Motor neuron (in vitro differentiated cells): Measurements from ENCODE around the gene ACAA2. TPM values are rescaled to one million over a fixed set of nuclear protein-coding genes. Genes with fewer than 3 reads are reported as not detected.

Source experiments
- ATAC-seq, 8 experiments: fragments of 200-7000 bp; cut with Tn5 transposase; replicated peaks in 6 of 8; 2 replicates each; pipeline ENCODE4 v1.8.0; 2021; ENCODE audit warnings: mild to moderate bottlenecking in 8 of 8, moderate library complexity in 8 of 8
- H3K27ac ChIP-seq, 2 donors: fragments of 250-450 bp; sonication (Bioruptor Pico); 2 replicates each; pipeline ENCODE4 v1.9.0; 2021; ENCODE audit warnings: antibody characterized with exemption in 2 of 2, mild to moderate bottlenecking in 2 of 2, moderate library complexity in 1 of 2
- H3K4me1 ChIP-seq, 2 donors: fragments of 250-450 bp; sonication (Bioruptor Pico); replicated peaks in 1 of 2; 2 replicates each; pipeline ENCODE4 v1.6.1; 2021; ENCODE audit warnings: antibody characterized with exemption in 2 of 2, mild to moderate bottlenecking in 2 of 2, moderate library complexity in 1 of 2
- H3K4me3 ChIP-seq, 5 donors: fragments of 250-450 bp; sonication (Bioruptor Pico); 2 replicates each; pipeline ENCODE4 v1.9.0; 2021; ENCODE audit warnings: antibody characterized with exemption in 5 of 5, mild to moderate bottlenecking in 5 of 5, moderate library complexity in 4 of 5
- WGBS, 10 experiments: fragments of 450-650 bp; shearing (Covaris generic); methylation state at CpG; one replicate each; pipeline ENCODE4 v1.0.0; 2022; 5-methylcytosine and 5-hydroxymethylcytosine counted together
- in situ Hi-C, 9 experiments: fragments of 400-800 bp; cut with MboI; loops; one replicate each; pipeline ENCODE4 v1.15.0; 2021; ENCODE audit warnings: low sequenced_read_pairs in 9 of 9, low pct_unique_long_range_greater_than_20kb in 2 of 9; ENCODE audit not compliant: unreplicated experiment in 9 of 9
- total RNA-seq, 8 experiments: library from RNA; unstranded; fragments of 300-600 nt; gene quantifications; 2 replicates each; pipeline versions ENCODE4 v1.2.3 to v1.2.4, GENCODE V29; 2022

The ACAA2 gene
- total RNA-seq = 10 to 100 TPM; 27.0 to 59.1 (median 36.5) TPM

- in situ Hi-C loops = no loop called here
- peak within 1 kb of the TSS; percentile 79 to 87 for H3K27ac ChIP-seq
- 0 to 2% (median 0%) methylated on average over 5 to 14 of the region's 74 CpGs; no CpG with 5 or more reads in 6 of the 10 experiments for WGBS, 10 experiments
- peaks cover 15 to 17% of the 10 kb centered on the region in 2 donors for H3K4me1 ChIP-seq
- peak; percentile 87 to 93 (median 90) for ATAC-seq
- H3K4me3 ChIP-seq = peak within 1 kb of the TSS; percentile 66 to 84 (median 80)
Observed at GRCh38 chr18:49813319-49814146, at the start of gene ACAA2. Gene ACAA2, minus strand, starts transcription at chr18:49813533. Its CDS starts 49 bp downstream, at chr18:49813484.

GRCh38 chr18:49862656-49863385, 49.5 kb upstream of the ACAA2 start:
- in situ Hi-C loops = loop anchor here in 6 of 9 experiments (25.0 kb wide), 1 partner anchor 351 kb away; no protein-coding TSS in a partner anchor
- WGBS, 10 experiments = 28 to 100% (median 68%) methylated on average over 1 to 9 of the region's 13 CpGs; no CpG with 5 or more reads in 2 of the 10 experiments
- ATAC-seq = no peak
- Histone ChIP-seq H3K4me3 (no peak overlapping the region), H3K4me1 (peaks cover 0 to 4% of the 10 kb centered on the region in 2 donors), H3K27ac (no peak overlapping the region)

GRCh38 chr18:49861659-49862058, 48.3 kb upstream of the ACAA2 start:
- 0 to 70% (median 18%) methylated on average over 1 to 3 of the region's 3 CpGs; no CpG with 5 or more reads in 2 of the 10 experiments for WGBS, 10 experiments
- ATAC-seq = no peak
- H3K4me3 ChIP-seq = no peak overlapping the region
- H3K27ac ChIP-seq = no peak overlapping the region
- H3K4me1 ChIP-seq = peaks cover 0 to 4% of the 10 kb centered on the region in 2 donors
- in situ Hi-C loops = loop anchor here in 6 of 9 experiments (25.0 kb wide), 1 partner anchor 349 kb away; no protein-coding TSS in a partner anchor

- ATAC-seq = no peak
- in situ Hi-C loops = loop anchor here in 8 of 9 experiments (10.0 to 25.0 kb wide), 2 partner anchors 345 to 347 kb away; no protein-coding TSS in a partner anchor
- WGBS, 10 experiments = 83 to 92% (median 87%) methylated on average over 4 to 9 of the region's 12 CpGs; no CpG with 5 or more reads in 5 of the 10 experiments
- no peak overlapping the region for H3K27ac ChIP-seq
- peaks cover 0 to 4% of the 10 kb centered on the region in 2 donors for H3K4me1 ChIP-seq
- no peak overlapping the region for H3K4me3 ChIP-seq
Observed at GRCh38 chr18:49859725-49860124, 46.4 kb upstream of the ACAA2 start.

- no peak overlapping the region for H3K4me3 ChIP-seq
- 6 to 67% (median 27%) methylated on average over 2 to 6 of the region's 6 CpGs; no CpG with 5 or more reads in 5 of the 10 experiments for WGBS, 10 experiments
- H3K27ac ChIP-seq = no peak overlapping the region
- ATAC-seq = peak; percentile 10 to 50 (median 20)
- in situ Hi-C loops = loop anchor here in 8 of 9 experiments (10.0 to 25.0 kb wide), 2 partner anchors 344 to 347 kb away; no protein-coding TSS in a partner anchor
- H3K4me1 ChIP-seq = peaks cover 0 to 4% of the 10 kb centered on the region in 2 donors
Observed at GRCh38 chr18:49859021-49859359, 45.7 kb upstream of the ACAA2 start.

GRCh38 chr18:49858309-49859020, 45.1 kb upstream of the ACAA2 start:
- in situ Hi-C loops = loop anchor here in 8 of 9 experiments (10.0 to 25.0 kb wide), 2 partner anchors 344 to 346 kb away; no protein-coding TSS in a partner anchor
- ATAC-seq = peak; percentile 70 to 94 (median 86)
- WGBS, 10 experiments = 0 to 100% (median 69%) methylated on average over 1 to 8 of the region's 11 CpGs; no CpG with 5 or more reads in 4 of the 10 experiments

GRCh38 chr18:49857708-49858107, 44.4 kb upstream of the ACAA2 start:
- Histone ChIP-seq H3K4me3 (no peak overlapping the region), H3K4me1 (peaks cover 0 to 4% of the 10 kb centered on the region in 2 donors), H3K27ac (no peak overlapping the region)
- in situ Hi-C loops = loop anchor here in 8 of 9 experiments (10.0 to 25.0 kb wide), 2 partner anchors 343 to 345 kb away; no protein-coding TSS in a partner anchor
- ATAC-seq = no peak
- 0 to 100% (median 82%) methylated on average over 1 to 3 of the region's 3 CpGs; no CpG with 5 or more reads in 4 of the 10 experiments for WGBS, 10 experiments

More at GRCh38 chr18:49858309-49859020, 45.1 kb upstream of the ACAA2 start:
- no peak overlapping the region for H3K27ac ChIP-seq
- no peak overlapping the region for H3K4me3 ChIP-seq
- peaks cover 0 to 4% of the 10 kb centered on the region in 2 donors for H3K4me1 ChIP-seq

GRCh38 chr18:49856496-49856895, 43.2 kb upstream of the ACAA2 start:
- in situ Hi-C loops = loop anchor here in 8 of 9 experiments (10.0 to 25.0 kb wide), 2 partner anchors 342 to 344 kb away; no protein-coding TSS in a partner anchor
- H3K27ac ChIP-seq = no peak overlapping the region
- peaks cover 0 to 4% of the 10 kb centered on the region in 2 donors for H3K4me1 ChIP-seq
- H3K4me3 ChIP-seq = no peak overlapping the region
- WGBS, 10 experiments = 67 to 100% (median 93%) methylated on average over 1 to 2 of the region's 6 CpGs; no CpG with 5 or more reads in 2 of the 10 experiments
- no peak for ATAC-seq

- no peak overlapping the region for H3K27ac ChIP-seq
- in situ Hi-C loops = loop anchor here in 8 of 9 experiments (10.0 to 25.0 kb wide), 2 partner anchors 341 to 344 kb away; no protein-coding TSS in a partner anchor
- 57 to 100% (median 100%) methylated on average over 1 to 4 of the region's 7 CpGs; no CpG with 5 or more reads in 3 of the 10 experiments for WGBS, 10 experiments
- peaks cover 0 to 4% of the 10 kb centered on the region in 2 donors for H3K4me1 ChIP-seq
- H3K4me3 ChIP-seq = no peak overlapping the region
- no peak for ATAC-seq
Observed at GRCh38 chr18:49855711-49856415, 42.5 kb upstream of the ACAA2 start.

GRCh38 chr18:49854681-49855080, 41.3 kb upstream of the ACAA2 start:
- in situ Hi-C loops = loop anchor here in 8 of 9 experiments (10.0 to 25.0 kb wide), 2 partner anchors 340 to 342 kb away; no protein-coding TSS in a partner anchor
- WGBS, 10 experiments = 48 to 100% (median 80%) methylated on average over 1 to 3 of the region's 3 CpGs; no CpG with 5 or more reads in 2 of the 10 experiments

GRCh38 chr18:49853436-49853835, 40.1 kb upstream of the ACAA2 start:
- WGBS, 10 experiments = 0 to 91% (median 80%) methylated on average over 1 to 6 of the region's 8 CpGs; no CpG with 5 or more reads in 7 of the 10 experiments
- in situ Hi-C loops = loop anchor here in 8 of 9 experiments (10.0 to 25.0 kb wide), 2 partner anchors 339 to 341 kb away; no protein-coding TSS in a partner anchor

More at GRCh38 chr18:49854681-49855080, 41.3 kb upstream of the ACAA2 start:
- Histone ChIP-seq H3K27ac (no peak overlapping the region), H3K4me1 (peaks cover 0 to 8% of the 10 kb centered on the region in 2 donors), H3K4me3 (no peak overlapping the region)
- no peak for ATAC-seq

More at GRCh38 chr18:49853436-49853835, 40.1 kb upstream of the ACAA2 start:
- no peak overlapping the region for H3K4me3 ChIP-seq
- ATAC-seq = no peak
- H3K4me1 ChIP-seq = peaks cover 0 to 12% of the 10 kb centered on the region in 2 donors
- H3K27ac ChIP-seq = no peak overlapping the region
